Measurements from ENCODE around the gene UBE2E3.

- TF ChIP-seq CTCF (IDR thresholded peaks at IDR 0.05): no peak
- TF ChIP-seq POLR2A (IDR thresholded peaks at IDR 0.05): no peak
These were observed 37.1 kb upstream of the UBE2E3 start for GRCh38 chr2:180943275-180943674.

Measured in lower leg skin (tissue), 3 donors.